GM21526 (cell line): ENCODE measurements around the gene KCNJ15.

Source experiments
- ATAC-seq: cut with Tn5 transposase; IDR thresholded peaks from one replicate; pipeline ENCODE4 v1.9.1; 2021; ENCODE audit warnings: moderate library complexity; ENCODE audit not compliant: unreplicated experiment, low FRiP score

Gene KCNJ15

DNA sequence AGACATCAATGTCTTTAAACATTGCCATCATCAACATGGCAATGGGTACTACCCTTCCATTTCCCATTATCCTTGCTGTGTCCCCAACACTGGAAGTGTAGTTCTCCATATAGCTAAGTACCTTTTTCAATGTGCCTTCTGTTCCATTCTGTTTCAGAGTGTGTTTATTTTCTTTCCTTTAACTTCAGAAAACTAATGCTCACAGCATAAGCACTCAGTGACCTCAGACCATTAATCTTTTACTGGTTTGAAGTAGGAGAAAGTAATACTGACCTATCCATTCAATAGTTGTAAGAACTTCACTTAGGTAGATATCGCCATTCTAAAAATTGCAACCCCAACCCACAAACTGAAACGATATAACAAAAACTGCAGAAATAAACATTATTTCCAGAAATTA, 37.8 kb downstream of the KCNJ15 start:
- ATAC-seq: no peak

- no peak for ATAC-seq
These were observed 39.4 kb downstream of the KCNJ15 start for GRCh38 chr21:38295997-38296764.

- ATAC-seq: no peak
These were observed 40.4 kb downstream of the KCNJ15 start for GRCh38 chr21:38297194-38297631.

GRCh38 chr21:38297871-38298270, 41.1 kb downstream of the KCNJ15 start:
- ATAC-seq: no peak

DNA sequence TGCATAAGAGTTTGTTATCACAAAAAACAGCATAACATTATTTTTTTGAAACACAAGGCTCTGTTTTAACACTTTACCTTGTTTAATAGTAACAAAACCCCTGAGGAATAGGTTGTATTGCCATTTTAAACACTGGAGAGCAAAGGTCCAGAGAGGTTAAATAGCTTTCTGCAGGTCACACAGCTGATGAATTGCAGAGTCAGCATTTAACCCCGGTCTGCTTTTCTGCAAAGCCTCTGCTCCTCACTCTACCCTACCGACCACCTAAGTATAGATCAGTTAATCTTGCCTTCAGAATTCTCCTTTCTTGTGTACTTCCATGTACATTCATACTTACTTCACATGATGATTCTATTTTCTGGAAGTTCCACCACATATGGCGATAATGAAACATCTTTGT, 42.0 kb downstream of the KCNJ15 start:
- ATAC-seq: no peak

GRCh38 chr21:38299671-38300070, 42.9 kb downstream of the KCNJ15 start:
- ATAC-seq: no peak

GRCh38 chr21:38300141-38300578, 43.4 kb downstream of the KCNJ15 start:
- no peak for ATAC-seq

DNA sequence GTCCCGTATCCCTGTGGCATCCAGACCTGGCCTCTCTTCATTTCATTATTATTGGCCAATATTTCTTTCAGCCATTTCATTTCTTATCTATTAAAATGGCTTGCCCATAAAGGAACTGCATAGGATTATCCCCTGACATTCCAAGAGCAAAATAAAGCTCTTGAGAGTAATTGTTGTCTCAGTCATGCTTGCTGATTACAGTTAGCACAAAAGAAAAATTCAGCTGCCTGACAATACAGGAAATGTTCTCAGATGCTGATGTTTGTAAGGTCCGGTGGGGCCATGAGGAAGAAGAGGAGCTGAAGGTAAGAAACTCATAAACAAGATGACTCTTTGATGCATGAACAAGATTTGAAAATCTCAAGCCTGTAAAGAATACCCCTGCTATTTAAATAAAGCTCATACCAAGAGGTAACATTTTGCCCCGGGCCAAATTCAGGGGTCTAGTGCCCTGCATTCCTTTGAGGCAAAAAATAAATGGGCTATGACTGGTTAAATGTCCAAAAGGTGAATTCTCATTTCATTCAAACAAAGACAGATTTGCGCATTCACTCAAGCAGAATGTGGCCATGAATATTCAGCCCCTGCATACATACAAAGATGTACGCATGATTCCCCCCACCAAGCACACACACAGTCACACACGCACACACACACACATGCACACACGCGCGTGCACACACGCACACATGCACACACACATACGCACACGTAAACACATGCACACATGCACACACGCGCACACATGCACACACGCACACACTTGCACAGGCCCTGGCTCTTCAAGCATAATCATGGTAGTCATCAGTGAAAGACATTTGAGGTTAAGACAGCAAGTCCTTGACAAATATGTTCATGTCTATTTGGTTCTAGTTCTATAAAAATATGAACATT, 44.8 kb downstream of the KCNJ15 start:
- ATAC-seq: no peak

- ATAC-seq: no peak
These were observed 46.5 kb downstream of the KCNJ15 start for GRCh38 chr21:38303300-38303699.

DNA sequence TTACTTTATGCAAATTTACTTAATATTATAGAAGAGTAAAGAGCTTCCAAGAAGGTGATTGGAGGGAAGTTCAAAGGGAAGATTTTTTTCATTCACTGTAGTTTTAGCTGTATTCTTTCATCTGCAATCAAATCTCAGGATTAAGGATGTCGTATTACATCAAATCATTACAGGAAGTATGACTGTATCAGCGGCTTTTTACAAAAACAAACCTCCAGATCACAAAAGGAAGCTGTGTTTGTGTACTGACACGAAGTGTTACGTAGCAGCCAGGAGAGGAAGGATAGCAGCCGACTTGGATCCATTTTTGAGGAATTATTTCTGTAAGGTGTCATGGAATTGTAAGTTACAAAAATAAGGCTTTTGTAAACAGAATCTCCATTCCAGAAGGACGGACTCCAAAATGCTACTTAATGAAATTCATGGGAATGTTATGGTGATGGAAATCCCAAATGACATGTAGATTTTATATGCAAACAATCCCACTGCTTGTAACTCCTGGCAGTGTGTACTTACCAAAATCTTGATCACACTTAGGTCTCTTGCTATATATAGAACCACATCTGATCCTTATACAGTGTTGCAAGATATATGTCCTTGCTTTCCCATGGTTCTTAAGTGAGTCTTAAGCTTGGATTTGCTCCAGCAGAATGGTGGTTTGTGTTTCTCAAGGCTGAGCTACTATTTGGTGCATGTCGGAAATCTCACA, 49.8 kb downstream of the KCNJ15 start:
- ATAC-seq: no peak

DNA sequence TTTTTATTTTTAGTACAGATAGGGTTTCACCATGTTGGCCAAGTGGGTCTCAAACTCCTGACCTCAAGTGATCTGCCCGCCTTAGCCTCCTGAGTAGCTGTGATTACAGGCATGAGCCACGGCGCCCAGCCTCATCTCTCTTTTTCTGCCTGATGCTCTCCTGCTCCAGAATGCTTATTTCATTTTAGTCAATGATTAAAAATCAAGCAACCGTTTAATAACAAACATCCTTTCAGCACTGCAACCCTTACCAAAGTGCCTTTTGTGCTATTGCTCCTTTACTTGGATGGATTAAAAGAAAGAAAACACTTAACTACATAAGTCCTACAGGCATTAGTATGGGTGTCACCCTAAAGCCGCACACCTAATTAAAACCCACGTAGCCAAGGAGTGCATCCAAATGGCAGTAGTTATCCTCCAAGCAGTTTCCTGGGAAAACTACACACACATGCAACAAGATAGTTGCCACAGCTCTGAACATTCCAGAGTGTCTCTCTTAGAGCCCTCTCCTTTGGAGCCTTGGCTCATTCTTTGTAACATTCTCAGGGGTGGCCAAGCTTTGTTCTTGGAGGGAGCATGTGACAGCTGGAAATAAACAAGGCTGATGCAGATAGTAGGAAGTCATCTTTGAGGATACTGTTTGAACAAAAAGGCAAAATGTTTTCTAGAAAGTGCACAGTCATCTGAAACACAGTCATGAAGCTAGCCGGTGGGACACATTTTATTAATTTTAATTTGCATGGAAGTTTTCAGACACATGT, 51.2 kb downstream of the KCNJ15 start:
- ATAC-seq: no peak

- ATAC-seq: no peak
These were observed 51.8 kb downstream of the KCNJ15 start for GRCh38 chr21:38308532-38309119.

- ATAC-seq: no peak
These were observed 54.1 kb downstream of the KCNJ15 start for GRCh38 chr21:38310646-38311485.

GRCh38 chr21:38311765-38312164, 55.0 kb downstream of the KCNJ15 start:
- ATAC-seq: no peak

DNA sequence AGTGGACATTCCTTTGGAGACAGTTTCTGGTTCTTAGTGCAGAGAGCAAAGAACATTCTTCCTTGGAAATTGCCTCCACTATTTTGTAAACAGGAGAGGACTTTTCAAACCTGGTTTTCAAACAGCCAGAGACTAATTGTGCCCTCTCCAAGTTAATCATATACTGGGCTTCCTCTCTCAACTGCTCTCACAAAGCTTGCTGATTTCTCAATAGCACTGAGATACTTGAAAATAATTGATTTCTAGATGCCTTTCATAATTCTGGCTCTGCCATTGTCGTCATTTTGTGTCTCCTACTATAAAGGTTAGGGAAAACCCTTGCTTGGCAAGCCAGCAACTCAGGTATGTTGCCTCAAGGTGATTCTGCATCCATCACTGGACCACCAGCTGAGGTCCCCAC, 56.0 kb downstream of the KCNJ15 start:
- ATAC-seq: no peak

DNA sequence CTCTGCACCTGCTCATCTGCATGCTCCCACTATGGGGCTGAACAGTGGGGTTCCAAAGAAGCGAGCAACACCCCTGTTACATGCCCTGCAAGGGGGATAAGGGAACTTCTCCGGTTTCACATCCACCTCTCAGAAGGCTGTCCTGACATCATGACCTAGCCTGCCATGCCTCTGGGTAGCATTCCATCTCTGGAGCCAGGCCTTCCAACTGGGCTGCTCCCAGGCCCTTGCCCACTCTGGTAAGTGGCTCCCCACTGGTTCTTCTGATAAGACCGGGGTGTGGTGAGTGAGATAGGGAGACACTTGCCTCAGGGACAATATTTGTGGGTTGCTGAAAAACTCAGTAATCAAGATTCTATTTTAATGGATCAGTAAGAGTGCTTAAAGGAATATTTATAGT, 57.8 kb downstream of the KCNJ15 start:
- ATAC-seq: no peak

- no peak for ATAC-seq
These were observed 58.3 kb downstream of the KCNJ15 start for GRCh38 chr21:38315122-38315521.

DNA sequence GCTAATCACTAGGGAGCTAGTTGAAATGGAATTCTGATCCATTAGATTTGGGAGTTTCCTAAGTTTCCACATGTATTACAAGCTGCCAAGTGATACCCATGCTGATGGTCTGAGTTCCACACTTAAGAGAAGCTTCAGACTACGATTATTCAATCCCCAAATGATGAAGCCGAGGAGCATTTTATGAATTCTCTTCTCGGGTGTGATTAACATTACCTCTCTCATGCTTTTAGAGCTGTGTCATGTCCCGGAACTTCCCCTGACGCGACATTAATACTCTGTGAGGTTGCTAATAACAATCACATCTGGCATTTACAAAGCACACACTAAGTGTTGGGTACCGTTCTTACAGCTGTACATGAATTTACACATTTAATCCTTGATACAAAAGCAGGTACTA, 63.0 kb downstream of the KCNJ15 start:
- ATAC-seq: no peak

GRCh38 chr21:38321568-38321967, 64.8 kb downstream of the KCNJ15 start:
- ATAC-seq: no peak
